ENCODE results near the gene MED28. TPM values are rescaled to one million over a fixed set of nuclear protein-coding genes. Genes with fewer than 3 reads are reported as not detected.

Gene MED28
- polyA plus RNA-seq, 2 donors, result 5.0 to 9.8 TPM

GRCh38 chr4:17636341-17636695 is 21.9 kb downstream of the MED28 start:
- no peaks in the 10 kb centered on the region for H3K27me3 ChIP-seq (ENCODE audit: control insufficient read depth in 1 of 2, insufficient read depth in 2 of 2, low read length in 2 of 2)
- WGBS, 2 donors, result 88 to 89% methylated on average over 17 of the region's 17 CpGs
- H3K4me1 ChIP-seq (ENCODE audit: control insufficient read depth in 2 of 2, insufficient read depth in 2 of 2, low read length in 1 of 2), result no peaks in the 10 kb centered on the region
- H3K27ac ChIP-seq (ENCODE audit: low read depth in 2 of 2, low read length in 1 of 2), result no peak overlapping the region
- peaks cover 0 to 5% of the 10 kb centered on the region in 2 donors for H3K36me3 ChIP-seq (ENCODE audit: control insufficient read depth in 2 of 2, insufficient read depth in 2 of 2, low read length in 1 of 2)
- no peaks in the 10 kb centered on the region for H3K9me3 ChIP-seq (ENCODE audit: control insufficient read depth in 2 of 2, insufficient read depth in 1 of 2, low read depth in 1 of 2, low read length in 1 of 2)
- H3K4me3 ChIP-seq (ENCODE audit: low read depth in 1 of 2, low read length in 2 of 2), result no peak overlapping the region

GRCh38 chr4:17636696-17637622 is 22.5 kb downstream of the MED28 start:
- H3K27ac ChIP-seq (ENCODE audit: low read depth in 2 of 2, low read length in 1 of 2), result no peak overlapping the region
- no peaks in the 10 kb centered on the region for H3K4me1 ChIP-seq (ENCODE audit: control insufficient read depth in 2 of 2, insufficient read depth in 2 of 2, low read length in 1 of 2)
- peaks cover 0 to under 1% of the 10 kb centered on the region in 2 donors for H3K9me3 ChIP-seq (ENCODE audit: control insufficient read depth in 2 of 2, insufficient read depth in 1 of 2, low read depth in 1 of 2, low read length in 1 of 2)
- no peak overlapping the region for H3K4me3 ChIP-seq (ENCODE audit: low read depth in 1 of 2, low read length in 2 of 2)
- 58 to 59% methylated on average over 32 of the region's 32 CpGs for WGBS, 2 donors
- no peaks in the 10 kb centered on the region for H3K27me3 ChIP-seq (ENCODE audit: control insufficient read depth in 1 of 2, insufficient read depth in 2 of 2, low read length in 2 of 2)
- peaks cover 0 to 5% of the 10 kb centered on the region in 2 donors for H3K36me3 ChIP-seq (ENCODE audit: control insufficient read depth in 2 of 2, insufficient read depth in 2 of 2, low read length in 1 of 2)

- Histone ChIP-seq H3K27ac (ENCODE audit: low read depth in 2 of 2, low read length in 1 of 2) (no peak overlapping the region), H3K27me3 (ENCODE audit: control insufficient read depth in 1 of 2, insufficient read depth in 2 of 2, low read length in 2 of 2) (peaks cover 0 to 3% of the 10 kb centered on the region in 2 donors), H3K36me3 (ENCODE audit: control insufficient read depth in 2 of 2, insufficient read depth in 2 of 2, low read length in 1 of 2) (peaks cover 0 to 5% of the 10 kb centered on the region in 2 donors), H3K9me3 (ENCODE audit: control insufficient read depth in 2 of 2, insufficient read depth in 1 of 2, low read depth in 1 of 2, low read length in 1 of 2) (peaks cover 0 to 6% of the 10 kb centered on the region in 2 donors), H3K4me1 (ENCODE audit: control insufficient read depth in 2 of 2, insufficient read depth in 2 of 2, low read length in 1 of 2) (no peaks in the 10 kb centered on the region), H3K4me3 (ENCODE audit: low read depth in 1 of 2, low read length in 2 of 2) (no peak overlapping the region)
- 76 to 87% methylated on average over 6 to 7 of the region's 7 CpGs for WGBS, 2 donors
Measured at GRCh38 chr4:17639136-17639535, 24.7 kb downstream of the MED28 start.

- WGBS, 2 donors, result 84 to 89% methylated on average over 1 of the region's 1 CpG
- Histone ChIP-seq H3K4me3 (ENCODE audit: low read depth in 1 of 2, low read length in 2 of 2) (no peak overlapping the region), H3K36me3 (ENCODE audit: control insufficient read depth in 2 of 2, insufficient read depth in 2 of 2, low read length in 1 of 2) (no peaks in the 10 kb centered on the region), H3K4me1 (ENCODE audit: control insufficient read depth in 2 of 2, insufficient read depth in 2 of 2, low read length in 1 of 2) (no peaks in the 10 kb centered on the region), H3K27ac (ENCODE audit: low read depth in 2 of 2, low read length in 1 of 2) (no peak overlapping the region), H3K9me3 (ENCODE audit: control insufficient read depth in 2 of 2, insufficient read depth in 1 of 2, low read depth in 1 of 2, low read length in 1 of 2) (peaks cover 0 to 8% of the 10 kb centered on the region in 2 donors), H3K27me3 (ENCODE audit: control insufficient read depth in 1 of 2, insufficient read depth in 2 of 2, low read length in 2 of 2) (peaks cover 0 to 3% of the 10 kb centered on the region in 2 donors)
Measured at GRCh38 chr4:17642398-17642783, 27.9 kb downstream of the MED28 start.

DNA sequence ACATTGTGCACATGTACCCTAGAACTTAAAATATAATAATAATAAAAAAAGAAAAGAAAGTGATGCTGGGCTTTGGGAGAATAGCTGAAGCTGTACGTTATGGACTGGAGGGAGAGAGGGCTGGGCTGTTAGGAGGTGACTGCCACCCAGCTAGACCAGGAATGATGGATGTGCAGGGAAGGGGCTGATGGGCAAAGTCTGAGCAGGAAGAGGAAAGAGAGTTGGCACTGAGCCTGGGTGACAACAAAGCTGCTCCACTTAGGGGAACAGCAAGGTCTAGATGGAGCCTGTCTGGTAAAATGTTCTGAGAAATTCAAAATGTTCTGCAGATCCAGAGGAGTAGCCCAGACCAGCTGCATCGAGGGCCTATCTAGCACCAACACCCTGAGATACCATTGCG is 32.3 kb downstream of the MED28 start:
- WGBS, 2 donors, result 77% methylated on average over 3 of the region's 3 CpGs

GRCh38 chr4:17647176-17647806 is 32.9 kb downstream of the MED28 start:
- no peak overlapping the region for H3K27ac ChIP-seq (ENCODE audit: low read depth in 2 of 2, low read length in 1 of 2)
- no peak overlapping the region for H3K4me3 ChIP-seq (ENCODE audit: low read depth in 1 of 2, low read length in 2 of 2)
- no peaks in the 10 kb centered on the region for H3K36me3 ChIP-seq (ENCODE audit: control insufficient read depth in 2 of 2, insufficient read depth in 2 of 2, low read length in 1 of 2)
- peaks cover 0 to 6% of the 10 kb centered on the region in 2 donors for H3K9me3 ChIP-seq (ENCODE audit: control insufficient read depth in 2 of 2, insufficient read depth in 1 of 2, low read depth in 1 of 2, low read length in 1 of 2)
- H3K27me3 ChIP-seq (ENCODE audit: control insufficient read depth in 1 of 2, insufficient read depth in 2 of 2, low read length in 2 of 2), result peaks cover 0 to 3% of the 10 kb centered on the region in 2 donors
- 84 to 87% methylated on average over 9 of the region's 9 CpGs for WGBS, 2 donors
- H3K4me1 ChIP-seq (ENCODE audit: control insufficient read depth in 2 of 2, insufficient read depth in 2 of 2, low read length in 1 of 2), result no peaks in the 10 kb centered on the region

More for the DNA sequence above, 32.3 kb downstream of the MED28 start:
- Histone ChIP-seq H3K4me3 (ENCODE audit: low read depth in 1 of 2, low read length in 2 of 2) (no peak overlapping the region), H3K36me3 (ENCODE audit: control insufficient read depth in 2 of 2, insufficient read depth in 2 of 2, low read length in 1 of 2) (no peaks in the 10 kb centered on the region), H3K27me3 (ENCODE audit: control insufficient read depth in 1 of 2, insufficient read depth in 2 of 2, low read length in 2 of 2) (peaks cover 0 to 3% of the 10 kb centered on the region in 2 donors), H3K9me3 (ENCODE audit: control insufficient read depth in 2 of 2, insufficient read depth in 1 of 2, low read depth in 1 of 2, low read length in 1 of 2) (peaks cover 0 to 8% of the 10 kb centered on the region in 2 donors), H3K27ac (ENCODE audit: low read depth in 2 of 2, low read length in 1 of 2) (no peak overlapping the region), H3K4me1 (ENCODE audit: control insufficient read depth in 2 of 2, insufficient read depth in 2 of 2, low read length in 1 of 2) (no peaks in the 10 kb centered on the region)

DNA sequence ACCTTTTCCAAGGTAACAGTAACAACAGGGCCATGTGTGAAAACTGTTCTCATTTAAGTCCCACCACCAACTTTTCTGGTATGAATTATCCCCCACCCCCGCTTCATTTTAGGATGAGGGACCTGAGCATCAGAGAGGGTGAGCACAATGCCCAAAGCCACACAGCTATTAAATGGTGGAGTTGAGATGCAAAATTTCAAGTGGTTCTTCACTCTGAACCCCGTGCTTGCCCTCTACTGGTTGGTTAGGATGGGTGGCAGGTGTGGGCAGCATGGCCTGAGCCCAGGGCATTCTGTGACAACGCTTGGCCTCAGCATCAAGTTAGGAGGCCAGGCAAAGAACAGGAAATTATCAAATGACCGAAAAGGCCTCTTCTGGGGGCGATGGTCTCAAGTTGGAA is 33.5 kb downstream of the MED28 start:
- H3K9me3 ChIP-seq (ENCODE audit: control insufficient read depth in 2 of 2, insufficient read depth in 1 of 2, low read depth in 1 of 2, low read length in 1 of 2), result peaks cover 0 to 6% of the 10 kb centered on the region in 2 donors
- H3K27ac ChIP-seq (ENCODE audit: low read depth in 2 of 2, low read length in 1 of 2), result no peak overlapping the region
- H3K27me3 ChIP-seq (ENCODE audit: control insufficient read depth in 1 of 2, insufficient read depth in 2 of 2, low read length in 2 of 2), result no peaks in the 10 kb centered on the region
- no peak overlapping the region for H3K4me3 ChIP-seq (ENCODE audit: low read depth in 1 of 2, low read length in 2 of 2)
- WGBS, 2 donors, result 81 to 84% methylated on average over 5 of the region's 5 CpGs
- H3K36me3 ChIP-seq (ENCODE audit: control insufficient read depth in 2 of 2, insufficient read depth in 2 of 2, low read length in 1 of 2), result no peaks in the 10 kb centered on the region
- H3K4me1 ChIP-seq (ENCODE audit: control insufficient read depth in 2 of 2, insufficient read depth in 2 of 2, low read length in 1 of 2), result no peaks in the 10 kb centered on the region

- Histone ChIP-seq H3K4me3 (ENCODE audit: low read depth in 1 of 2, low read length in 2 of 2) (no peak overlapping the region), H3K27ac (ENCODE audit: low read depth in 2 of 2, low read length in 1 of 2) (no peak overlapping the region), H3K36me3 (ENCODE audit: control insufficient read depth in 2 of 2, insufficient read depth in 2 of 2, low read length in 1 of 2) (no peaks in the 10 kb centered on the region), H3K27me3 (ENCODE audit: control insufficient read depth in 1 of 2, insufficient read depth in 2 of 2, low read length in 2 of 2) (no peaks in the 10 kb centered on the region), H3K9me3 (ENCODE audit: control insufficient read depth in 2 of 2, insufficient read depth in 1 of 2, low read depth in 1 of 2, low read length in 1 of 2) (peaks cover 0 to 2% of the 10 kb centered on the region in 2 donors), H3K4me1 (ENCODE audit: control insufficient read depth in 2 of 2, insufficient read depth in 2 of 2, low read length in 1 of 2) (no peaks in the 10 kb centered on the region)
- WGBS, 2 donors, result 75 to 80% methylated on average over 2 of the region's 2 CpGs
Measured at GRCh38 chr4:17650406-17650805, 36.0 kb downstream of the MED28 start.

DNA sequence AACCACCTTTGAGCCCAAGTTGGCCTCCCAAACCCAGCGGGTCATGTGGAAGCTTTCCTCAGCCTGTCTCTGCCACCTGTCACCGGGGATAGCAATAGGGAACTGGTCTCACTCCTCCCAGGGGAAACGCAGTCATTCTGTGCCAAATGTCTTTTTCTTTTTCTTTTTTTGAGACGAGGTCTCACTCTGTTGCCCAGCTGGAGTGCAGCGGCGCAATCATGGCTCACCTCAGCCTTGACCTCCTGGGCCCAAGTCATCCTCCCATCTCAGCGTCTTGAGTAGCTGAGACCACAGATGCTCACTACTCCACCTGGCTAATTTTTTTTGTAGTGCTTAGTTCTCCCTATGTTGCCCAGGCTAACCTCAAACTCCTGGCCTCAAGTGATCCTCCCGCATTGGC is 40.3 kb downstream of the MED28 start:
- Histone ChIP-seq H3K27ac (ENCODE audit: low read depth in 2 of 2, low read length in 1 of 2) (no peak overlapping the region), H3K27me3 (ENCODE audit: control insufficient read depth in 1 of 2, insufficient read depth in 2 of 2, low read length in 2 of 2) (no peaks in the 10 kb centered on the region), H3K36me3 (ENCODE audit: control insufficient read depth in 2 of 2, insufficient read depth in 2 of 2, low read length in 1 of 2) (no peaks in the 10 kb centered on the region), H3K9me3 (ENCODE audit: control insufficient read depth in 2 of 2, insufficient read depth in 1 of 2, low read depth in 1 of 2, low read length in 1 of 2) (no peaks in the 10 kb centered on the region), H3K4me3 (ENCODE audit: low read depth in 1 of 2, low read length in 2 of 2) (no peak overlapping the region), H3K4me1 (ENCODE audit: control insufficient read depth in 2 of 2, insufficient read depth in 2 of 2, low read length in 1 of 2) (no peaks in the 10 kb centered on the region)
- WGBS, 2 donors, result 82% methylated on average over 8 of the region's 8 CpGs

Measured in esophagus (tissue), 2 donors.